ENCODE measurements around the gene MESD. TPM values are rescaled to one million over a fixed set of nuclear protein-coding genes. Genes with fewer than 3 reads are reported as not detected.
A peak's percentile ranks its signal among the peaks of the same experiment; 100 is the strongest.

MESD gene
- total RNA-seq, 1 experiment from 2014 or later: 25.2 TPM

- DNase-seq (ENCODE audit: low read depth): no peak
Observed at GRCh38 chr15:80911821-80912220, 77.8 kb downstream of the MESD start.

- peak; percentile 81 for DNase-seq (ENCODE audit: low read depth)
Observed at GRCh38 chr15:80906159-80906766, 83.4 kb downstream of the MESD start.

GRCh38 chr15:80904998-80905397, 84.6 kb downstream of the MESD start:
- peak; percentile 28 for DNase-seq (ENCODE audit: low read depth)

DNA sequence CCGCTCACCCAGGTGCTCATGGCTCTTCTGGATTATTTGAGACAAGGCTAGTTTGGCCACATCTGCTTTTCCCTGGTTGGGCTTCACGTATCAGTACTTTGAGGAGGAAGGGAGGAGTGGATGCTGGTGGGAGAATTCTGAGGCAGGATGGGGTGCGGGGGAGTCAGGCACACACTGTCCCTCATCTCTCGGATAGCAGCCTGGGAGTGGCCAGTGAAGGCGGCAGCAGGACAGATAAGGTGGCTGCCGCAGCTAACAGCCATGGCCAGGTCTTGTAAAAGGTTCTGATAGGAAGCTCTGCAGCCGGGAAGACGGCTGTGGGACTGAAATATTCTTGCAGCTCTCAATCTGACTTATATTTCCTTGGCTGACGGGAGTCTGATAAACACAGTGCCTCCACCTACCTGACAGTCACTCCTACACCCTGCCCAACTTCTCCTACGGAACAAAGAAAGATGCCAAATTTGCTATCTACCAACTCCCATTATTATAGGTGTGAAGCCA, 87.3 kb downstream of the MESD start:
- no peak for DNase-seq (ENCODE audit: low read depth)

GRCh38 chr15:80898040-80898439, 91.6 kb downstream of the MESD start:
- no peak for DNase-seq (ENCODE audit: low read depth)

Small RNA genes within 50 kb of the gene (small RNA-seq; reads per million reads assigned to genes)
- gene MIR4514: not detected

Other genes starting within 250 kb of the MESD start
- gene CEMIP, start 210.4 kb downstream of the MESD start, total RNA-seq (2014; rRNA removed; shearing (Covaris generic)): 1.7 and 2.3 TPM in 2 replicates
- 17.7 and 20.6 TPM in 2 replicates for gene TLNRD1, start 11.1 kb upstream of the MESD start, total RNA-seq (2014; rRNA removed; shearing (Covaris generic))
- 0.39 TPM in 1 of 2 replicates, not detected in the other for gene CFAP161, start 144.5 kb upstream of the MESD start, total RNA-seq (2014; rRNA removed; shearing (Covaris generic))
- gene IL16, start 207.1 kb upstream of the MESD start, total RNA-seq (2014; rRNA removed; shearing (Covaris generic)): 0.03 and 0.50 TPM in 2 replicates

Data from HT1080 (cell line).